ENCODE measurements around the gene FAM163A. TPM values are rescaled to one million over a fixed set of nuclear protein-coding genes. Genes with fewer than 3 reads are reported as not detected.

Gene FAM163A
- total RNA-seq, 4 donors from 2014 or later: 0.16 TPM; not detected in 3

DNA sequence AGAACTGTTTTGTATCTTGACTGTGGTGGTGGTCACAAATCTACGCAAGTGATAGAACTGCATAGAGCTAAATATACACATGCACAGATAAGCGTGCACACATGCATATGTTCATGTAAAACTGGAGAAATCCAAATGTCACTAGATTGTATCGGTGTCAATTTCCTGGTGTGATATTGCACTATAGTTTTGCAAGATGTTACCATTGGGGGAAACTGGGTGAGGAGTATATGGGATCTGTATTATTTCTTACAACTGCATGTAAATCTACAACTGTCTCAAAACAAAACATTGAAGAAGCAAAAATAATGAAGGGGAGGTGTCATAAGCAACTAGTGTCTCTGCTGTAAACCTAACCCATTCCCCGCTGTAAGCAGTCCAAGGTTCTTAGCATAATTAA lies 30.2 kb downstream of the FAM163A start:
- intact Hi-C loops (cut with DNase I; ENCODE audit: low total_unique reads) (no loop called here), in situ Hi-C loops (cut with MboI; ENCODE audit: low sequenced_read_pairs in 4 of 4) (no loop called here)
- Histone ChIP-seq H3K36me3 (no peaks in the 10 kb centered on the region), H3K27ac (no peak overlapping the region), H3K27me3 (peaks cover 0 to 3% (median 0%) of the 10 kb centered on the region in 3 donors), H3K4me3 (no peak overlapping the region), H3K9me3 (no peaks in the 10 kb centered on the region), H3K4me1 (no peaks in the 10 kb centered on the region)
- no peak for ATAC-seq
- no peak for DNase-seq
- TF ChIP-seq POLR2A (IDR thresholded peaks at IDR 0.05): no peak
- TF ChIP-seq, protein P1, sequence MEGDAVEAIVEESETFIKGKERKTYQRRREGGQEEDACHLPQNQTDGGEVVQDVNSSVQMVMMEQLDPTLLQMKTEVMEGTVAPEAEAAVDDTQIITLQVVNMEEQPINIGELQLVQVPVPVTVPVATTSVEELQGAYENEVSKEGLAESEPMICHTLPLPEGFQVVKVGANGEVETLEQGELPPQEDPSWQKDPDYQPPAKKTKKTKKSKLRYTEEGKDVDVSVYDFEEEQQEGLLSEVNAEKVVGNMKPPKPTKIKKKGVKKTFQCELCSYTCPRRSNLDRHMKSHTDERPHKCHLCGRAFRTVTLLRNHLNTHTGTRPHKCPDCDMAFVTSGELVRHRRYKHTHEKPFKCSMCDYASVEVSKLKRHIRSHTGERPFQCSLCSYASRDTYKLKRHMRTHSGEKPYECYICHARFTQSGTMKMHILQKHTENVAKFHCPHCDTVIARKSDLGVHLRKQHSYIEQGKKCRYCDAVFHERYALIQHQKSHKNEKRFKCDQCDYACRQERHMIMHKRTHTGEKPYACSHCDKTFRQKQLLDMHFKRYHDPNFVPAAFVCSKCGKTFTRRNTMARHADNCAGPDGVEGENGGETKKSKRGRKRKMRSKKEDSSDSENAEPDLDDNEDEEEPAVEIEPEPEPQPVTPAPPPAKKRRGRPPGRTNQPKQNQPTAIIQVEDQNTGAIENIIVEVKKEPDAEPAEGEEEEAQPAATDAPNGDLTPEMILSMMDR (IDR thresholded peaks at IDR 0.05 in 4 of 5, conservative IDR thresholded peaks at IDR 0.05 in 1 of 5): no peak

DNA sequence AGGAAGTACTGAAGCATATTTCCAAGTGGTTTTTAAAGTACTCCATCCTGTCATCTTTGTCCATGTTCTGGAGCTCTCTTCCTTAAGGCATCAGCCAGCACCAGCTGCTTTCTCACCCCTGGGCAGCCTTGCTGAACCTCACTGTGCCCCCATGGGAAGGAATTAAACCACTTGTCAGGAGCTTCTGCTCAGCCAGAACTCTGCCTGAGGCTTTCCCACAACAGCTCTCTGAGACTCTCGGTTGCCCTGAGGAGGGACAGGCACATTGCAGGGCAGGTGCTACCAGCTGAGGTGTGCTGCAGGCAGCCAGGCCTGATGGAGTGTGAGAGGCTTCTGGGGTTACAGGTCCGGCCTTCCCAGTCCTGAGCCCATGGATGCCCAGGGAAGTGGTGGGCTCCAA lies 30.9 kb downstream of the FAM163A start:
- intact Hi-C loops (cut with DNase I; ENCODE audit: low total_unique reads) (no loop called here), in situ Hi-C loops (cut with MboI; ENCODE audit: low sequenced_read_pairs in 4 of 4) (no loop called here)
- Histone ChIP-seq H3K4me3 (no peak overlapping the region), H3K4me1 (no peaks in the 10 kb centered on the region), H3K36me3 (no peaks in the 10 kb centered on the region), H3K27ac (no peak overlapping the region), H3K27me3 (peaks cover 0 to 3% (median 0%) of the 10 kb centered on the region in 3 donors), H3K9me3 (no peaks in the 10 kb centered on the region)
- DNase-seq (no peak), ATAC-seq (no peak)
- no peak for TF ChIP-seq POLR2A (IDR thresholded peaks at IDR 0.05)
- TF ChIP-seq, protein P1 (IDR thresholded peaks at IDR 0.05 in 4 of 5, conservative IDR thresholded peaks at IDR 0.05 in 1 of 5): no peak

DNA sequence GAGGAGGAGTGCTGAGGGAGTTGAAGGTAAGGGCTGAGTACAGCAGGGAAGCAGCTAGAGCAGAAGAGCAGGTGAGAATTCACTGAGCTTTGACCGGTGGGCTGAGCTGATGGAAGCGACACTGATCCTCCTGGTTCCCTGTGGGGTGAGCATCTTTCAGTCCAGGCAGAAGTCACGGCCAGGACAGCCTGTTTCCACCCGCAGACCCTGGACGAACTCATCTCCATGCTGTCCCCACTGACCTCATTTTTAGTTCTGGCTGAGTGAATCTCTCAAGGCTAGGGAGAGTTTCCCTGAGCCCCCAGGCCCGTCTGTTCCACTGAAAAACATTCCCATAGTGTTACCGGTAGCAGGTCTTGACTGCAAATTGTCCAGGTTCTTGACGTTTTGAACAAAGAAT lies 31.5 kb downstream of the FAM163A start:
- Histone ChIP-seq H3K4me1 (no peaks in the 10 kb centered on the region), H3K27ac (no peak overlapping the region), H3K4me3 (no peak overlapping the region), H3K36me3 (no peaks in the 10 kb centered on the region), H3K27me3 (peaks cover 0 to 3% (median 0%) of the 10 kb centered on the region in 3 donors), H3K9me3 (no peaks in the 10 kb centered on the region)
- DNase-seq: no peak
- no peak for ATAC-seq
- in situ Hi-C loops (cut with MboI; ENCODE audit: low sequenced_read_pairs in 4 of 4) (no loop called here), intact Hi-C loops (cut with DNase I; ENCODE audit: low total_unique reads) (no loop called here)
- TF ChIP-seq POLR2A (IDR thresholded peaks at IDR 0.05): no peak
- TF ChIP-seq, protein P1 (IDR thresholded peaks at IDR 0.05 in 4 of 5, conservative IDR thresholded peaks at IDR 0.05 in 1 of 5): no peak

- no peak overlapping the region for H3K4me3 ChIP-seq
- no peak for ATAC-seq
- no peak overlapping the region for H3K27ac ChIP-seq
- H3K36me3 ChIP-seq: no peaks in the 10 kb centered on the region
- H3K9me3 ChIP-seq: no peaks in the 10 kb centered on the region
- intact Hi-C loops (cut with DNase I; ENCODE audit: low total_unique reads): no loop called here
- no peak for DNase-seq
- in situ Hi-C loops (cut with MboI; ENCODE audit: low sequenced_read_pairs in 4 of 4): no loop called here
- H3K27me3 ChIP-seq: peaks cover 0 to 3% (median 0%) of the 10 kb centered on the region in 3 donors
- H3K4me1 ChIP-seq: no peaks in the 10 kb centered on the region
- TF ChIP-seq, protein P1 (IDR thresholded peaks at IDR 0.05 in 4 of 5, conservative IDR thresholded peaks at IDR 0.05 in 1 of 5): no peak
- no peak for TF ChIP-seq POLR2A (IDR thresholded peaks at IDR 0.05)
These were observed 31.9 kb downstream of the FAM163A start for GRCh38 chr1:179775009-179775408.

- ATAC-seq (no peak), DNase-seq (no peak)
- Histone ChIP-seq H3K9me3 (no peaks in the 10 kb centered on the region), H3K36me3 (no peaks in the 10 kb centered on the region), H3K27me3 (peaks cover 0 to 3% (median 0%) of the 10 kb centered on the region in 3 donors), H3K4me3 (no peak overlapping the region), H3K4me1 (no peaks in the 10 kb centered on the region), H3K27ac (no peak overlapping the region)
- TF ChIP-seq, protein P1 (IDR thresholded peaks at IDR 0.05 in 4 of 5, conservative IDR thresholded peaks at IDR 0.05 in 1 of 5): no peak
- no peak for TF ChIP-seq POLR2A (IDR thresholded peaks at IDR 0.05)
- intact Hi-C loops (cut with DNase I; ENCODE audit: low total_unique reads) (no loop called here), in situ Hi-C loops (cut with MboI; ENCODE audit: low sequenced_read_pairs in 4 of 4) (no loop called here)
These were observed 33.7 kb downstream of the FAM163A start for GRCh38 chr1:179776831-179777230.
